GM21717 (cell line): ENCODE data around the gene TEAD1.

ENCODE experiments used
- ATAC-seq: cut with Tn5 transposase; IDR thresholded peaks from one replicate; pipeline ENCODE4 v1.9.1; 2021; ENCODE audit warnings: mild to moderate bottlenecking, moderate library complexity; ENCODE audit not compliant: unreplicated experiment

Gene TEAD1

GRCh38 chr11:12829540-12830314 is 155.5 kb downstream of the TEAD1 start:
- ATAC-seq = no peak

DNA sequence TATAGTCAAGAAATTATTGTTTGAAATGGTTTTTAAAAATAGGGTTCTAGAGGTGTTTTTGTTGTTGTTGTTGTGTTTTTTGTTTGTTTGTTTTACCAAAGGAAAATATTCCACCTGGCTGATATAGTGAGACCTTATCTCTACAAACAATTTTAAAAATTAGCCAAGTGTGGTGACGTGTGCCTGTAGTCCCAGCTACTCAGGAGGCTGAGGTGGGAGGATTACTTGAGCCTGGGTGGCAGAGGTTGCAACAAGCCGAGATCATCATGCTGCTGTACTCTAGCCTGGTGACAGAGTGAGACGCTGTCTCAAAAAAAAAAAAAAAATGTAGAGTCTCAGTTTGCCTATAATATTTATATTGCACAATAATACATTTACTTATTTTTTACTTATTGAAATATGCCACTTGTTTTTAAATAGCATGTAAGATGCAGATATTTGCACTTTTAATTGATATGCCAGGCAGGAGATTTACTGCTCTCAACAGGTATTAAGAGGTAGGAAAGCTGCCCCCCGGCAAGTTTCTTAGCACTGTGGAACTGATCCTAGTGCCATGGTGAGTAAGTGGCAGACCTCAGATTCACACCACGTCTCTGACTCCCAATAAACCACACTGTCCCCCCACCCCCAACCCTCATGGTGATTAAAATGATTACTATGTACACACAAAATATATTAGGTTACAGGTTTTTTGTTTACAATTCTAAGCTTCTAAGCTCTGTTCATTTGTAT is 157.4 kb downstream of the TEAD1 start:
- no peak for ATAC-seq

- ATAC-seq = no peak
Measured at GRCh38 chr11:12832480-12833224, 158.4 kb downstream of the TEAD1 start.

DNA sequence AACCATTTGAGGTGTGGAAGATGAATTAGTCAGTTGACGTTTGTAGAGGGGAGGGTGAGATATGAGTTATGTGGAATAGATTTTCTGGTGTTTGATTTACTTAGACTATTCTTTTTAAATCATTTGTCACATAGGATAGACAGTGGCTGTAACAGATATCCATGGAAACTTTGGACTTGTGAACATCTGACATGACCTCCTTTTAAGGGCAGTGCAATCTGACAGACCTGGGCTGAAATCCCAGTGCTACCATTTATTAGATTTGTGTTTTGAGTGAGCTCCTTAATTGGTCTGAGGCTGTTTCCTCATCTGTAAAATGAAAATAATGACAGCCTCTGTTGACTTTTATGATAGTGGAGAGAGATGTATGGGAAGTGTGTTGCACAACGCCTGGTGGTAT is 159.9 kb downstream of the TEAD1 start:
- no peak for ATAC-seq

- ATAC-seq = no peak
Measured at GRCh38 chr11:12834630-12835029, 160.4 kb downstream of the TEAD1 start.

- no peak for ATAC-seq
Measured at GRCh38 chr11:12835286-12835685, 161.1 kb downstream of the TEAD1 start.

DNA sequence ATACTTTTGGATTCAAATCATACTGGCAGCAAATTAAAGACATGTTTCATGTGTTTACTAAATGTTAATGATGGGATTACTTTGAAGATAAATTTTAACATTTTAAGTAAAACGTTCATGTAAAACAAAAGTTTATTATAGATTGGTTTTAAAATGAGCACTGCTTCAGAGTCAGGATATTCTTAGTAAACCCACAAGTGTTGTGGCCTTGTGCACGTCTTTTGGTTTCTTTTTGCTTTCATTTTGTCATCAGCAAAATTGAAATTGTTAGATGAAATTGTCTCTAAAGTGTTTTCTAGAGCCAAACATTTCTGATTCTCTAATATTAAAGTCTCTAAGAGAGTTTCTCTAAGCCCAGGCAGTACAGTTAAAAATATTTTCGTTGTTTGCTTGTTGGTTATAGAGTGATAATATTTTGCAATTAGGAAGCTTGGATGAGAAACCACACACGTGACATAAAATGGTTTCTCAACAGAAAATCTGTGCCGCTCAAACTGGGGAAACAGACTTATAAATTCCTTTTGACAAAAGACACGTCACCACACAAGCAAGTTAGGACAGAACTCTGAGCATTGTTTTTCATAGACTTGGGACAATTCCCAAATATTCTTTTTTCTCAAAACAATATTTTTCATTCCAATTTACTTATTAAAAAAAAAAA is 164.4 kb downstream of the TEAD1 start:
- no peak for ATAC-seq

- ATAC-seq = no peak
Measured at GRCh38 chr11:12840871-12841660, 166.8 kb downstream of the TEAD1 start.

- no peak for ATAC-seq
Measured at GRCh38 chr11:12841946-12842630, 167.9 kb downstream of the TEAD1 start.

DNA sequence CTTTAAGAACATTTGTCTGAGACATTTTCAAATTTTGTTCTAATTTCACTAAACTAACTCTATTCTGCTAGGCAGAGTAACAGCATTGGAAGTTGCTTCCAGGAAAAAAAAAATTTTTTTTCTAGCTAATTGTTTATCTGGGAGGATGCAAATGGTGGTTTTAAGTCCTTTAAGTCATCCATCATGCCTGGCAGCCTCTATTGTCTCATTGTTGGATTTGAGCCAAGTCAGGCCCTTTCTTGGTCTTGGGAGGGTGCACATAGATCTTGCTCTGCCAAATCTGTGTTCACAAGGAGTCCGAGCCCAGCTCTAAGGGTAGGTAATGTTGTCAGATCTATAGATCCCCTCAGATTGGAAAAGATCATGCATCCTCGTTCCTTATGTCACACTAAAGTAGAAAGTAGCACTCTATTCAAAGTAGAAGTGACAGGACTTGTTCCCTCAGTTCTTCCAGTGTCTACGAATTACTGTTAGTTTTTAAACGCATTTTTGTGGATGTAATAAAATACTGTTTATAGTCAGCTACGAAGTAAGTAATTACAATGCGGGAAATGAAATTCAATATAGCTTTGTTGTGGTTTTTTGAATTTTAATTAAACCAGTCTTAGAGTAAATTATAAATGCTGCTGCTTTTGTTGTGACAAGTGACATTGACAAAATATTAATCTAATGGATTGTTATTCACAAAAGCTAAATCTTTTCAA is 168.9 kb downstream of the TEAD1 start:
- ATAC-seq = no peak

- ATAC-seq = no peak
Measured at GRCh38 chr11:12845163-12845562, 170.9 kb downstream of the TEAD1 start.

- no peak for ATAC-seq
Measured at GRCh38 chr11:12845739-12846358, 171.6 kb downstream of the TEAD1 start.

DNA sequence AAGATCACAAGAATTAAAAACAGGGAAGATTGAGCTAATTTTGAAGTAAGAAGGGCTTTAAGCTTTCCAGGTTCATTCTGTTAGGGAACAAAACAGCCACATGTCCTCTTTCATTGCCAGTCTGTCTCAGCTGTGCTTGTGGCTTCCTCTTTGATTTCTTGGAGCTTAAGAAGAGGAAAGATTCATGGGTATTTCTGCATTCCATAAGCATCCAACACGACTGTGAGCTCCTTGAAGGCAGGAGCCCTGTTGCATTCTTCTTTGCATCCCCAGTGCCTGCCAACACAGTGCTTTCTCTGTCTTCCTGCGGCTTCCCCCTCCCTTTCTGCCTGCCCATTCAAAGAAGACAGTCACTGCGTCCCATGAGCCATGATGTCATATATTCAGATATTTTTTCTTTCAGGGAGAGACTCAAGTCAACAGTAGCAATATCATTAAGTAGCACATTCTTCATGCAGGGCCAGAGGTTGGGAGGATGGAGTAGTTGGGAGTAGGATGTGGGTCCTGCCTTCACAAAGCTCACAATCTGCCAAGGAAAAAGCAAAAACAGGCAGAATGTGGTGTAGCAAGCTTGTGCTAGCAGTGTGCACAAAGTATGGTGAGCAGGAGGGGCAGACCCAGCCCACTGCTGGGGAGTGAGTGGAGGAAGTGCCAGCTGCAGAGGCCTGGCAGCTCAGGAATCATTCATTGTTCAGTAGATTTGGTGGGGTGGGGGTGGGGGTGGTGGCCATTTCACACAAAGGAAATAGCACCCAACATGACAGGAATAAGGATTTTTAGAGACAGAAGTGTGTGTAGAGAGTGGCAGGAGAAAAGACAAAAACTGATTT is 172.8 kb downstream of the TEAD1 start:
- ATAC-seq = no peak

- no peak for ATAC-seq
Measured at GRCh38 chr11:12848413-12848812, 174.2 kb downstream of the TEAD1 start.

- ATAC-seq = no peak
Measured at GRCh38 chr11:12853325-12853651, 179.1 kb downstream of the TEAD1 start.

DNA sequence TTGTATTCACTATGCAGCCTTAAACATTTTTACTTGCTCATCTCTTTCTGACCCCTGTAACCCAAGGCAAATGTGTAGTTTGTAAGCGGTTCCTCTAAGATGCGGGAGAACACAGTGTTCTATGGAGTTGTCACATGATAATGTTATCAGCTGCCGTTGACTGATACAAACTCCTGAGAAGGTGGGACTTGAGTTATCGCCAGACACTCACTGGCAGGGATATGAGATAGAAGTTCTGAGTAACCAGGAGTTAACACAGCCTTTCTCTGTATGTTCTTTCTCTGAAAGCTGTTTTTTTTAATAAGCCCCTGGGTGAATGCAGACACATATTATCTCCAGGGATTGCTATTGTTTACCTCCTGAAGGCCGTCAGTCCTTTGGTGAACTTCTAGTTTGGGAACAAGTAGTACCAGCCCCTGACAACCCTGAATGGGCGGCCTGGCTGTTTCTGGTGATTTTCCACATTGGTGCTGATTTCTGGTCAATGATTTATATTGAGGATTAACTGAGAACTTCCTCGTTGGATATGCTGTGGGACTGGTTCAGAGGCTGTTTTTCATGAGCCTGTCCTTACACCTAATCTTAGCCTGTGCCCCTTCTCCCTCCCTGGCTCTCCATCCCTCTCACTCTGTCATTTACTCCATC is 179.6 kb downstream of the TEAD1 start:
- no peak for ATAC-seq

DNA sequence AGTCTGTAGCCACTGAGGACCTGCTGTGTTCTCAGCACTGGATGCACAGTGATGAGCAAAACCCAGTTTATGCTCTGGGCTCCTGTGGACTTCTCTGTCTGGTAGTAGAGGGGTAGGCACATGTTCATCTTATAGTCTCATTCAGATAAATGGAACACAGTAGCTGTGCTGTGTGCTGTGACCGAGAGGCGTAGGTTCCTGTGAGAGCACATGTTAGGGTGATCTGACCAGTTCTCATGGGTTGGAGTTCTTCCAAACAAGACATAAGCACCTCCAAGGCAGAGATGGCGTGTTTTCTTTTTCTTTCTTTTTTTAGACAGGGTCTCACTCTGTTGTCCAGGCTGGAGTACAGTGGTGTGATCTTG is 180.1 kb downstream of the TEAD1 start:
- ATAC-seq = no peak

GRCh38 chr11:12854829-12855228 is 180.6 kb downstream of the TEAD1 start:
- no peak for ATAC-seq
